NCI-H2029 treated with DMSO at 0.1 percent for 48 hours (cell line): ENCODE measurements around the gene OR4C15.

Source experiments
- DNase-seq: peaks from one replicate; lab custom pipeline; 2025; lab: John Stamatoyannopoulos, UW

OR4C15 gene

DNA sequence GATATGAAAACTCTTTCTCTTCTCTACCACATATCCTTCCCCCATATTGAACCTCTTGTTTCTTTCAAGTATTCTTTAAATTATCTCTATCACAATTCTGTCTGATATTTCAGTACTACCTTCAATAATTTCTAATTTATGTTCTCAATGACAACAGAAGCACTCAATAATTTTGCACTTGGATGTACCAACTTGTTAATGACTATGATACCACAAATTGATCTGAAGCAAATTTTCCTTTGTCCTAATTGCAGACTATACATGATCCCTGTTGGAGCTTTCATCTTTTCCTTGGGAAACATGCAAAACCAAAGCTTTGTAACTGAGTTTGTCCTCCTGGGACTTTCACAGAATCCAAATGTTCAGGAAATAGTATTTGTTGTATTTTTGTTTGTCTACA is at the start of gene OR4C15:
Gene OR4C15, plus strand, starts transcription at position 301 of the 400 bp plus-strand sequence. Its CDS starts 0 bp downstream, at position 301.
- DNase-seq: no peak

DNA sequence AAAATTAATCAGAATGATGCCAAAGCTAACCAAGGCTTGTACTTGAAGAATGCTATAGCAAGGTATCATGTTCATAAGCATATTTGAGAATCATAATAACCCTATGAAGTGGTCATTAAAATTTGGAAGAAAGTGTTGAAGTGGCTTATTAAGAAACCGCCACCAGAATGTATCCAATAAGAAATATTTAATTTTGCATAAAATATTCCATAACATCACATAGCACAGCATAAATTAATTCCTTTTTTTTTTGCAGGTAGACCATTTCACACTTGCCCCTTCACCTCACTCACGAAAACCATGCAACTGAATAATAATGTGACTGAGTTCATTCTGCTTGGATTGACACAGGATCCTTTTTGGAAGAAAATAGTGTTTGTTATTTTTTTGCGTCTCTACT is 17.6 kb downstream of the OR4C15 start, which contains the start of gene OR4C16:
Gene OR4C16, plus strand, starts transcription at position 301 of the 400 bp plus-strand sequence. Its CDS starts 0 bp downstream, at position 301.
- DNase-seq: no peak

DNA sequence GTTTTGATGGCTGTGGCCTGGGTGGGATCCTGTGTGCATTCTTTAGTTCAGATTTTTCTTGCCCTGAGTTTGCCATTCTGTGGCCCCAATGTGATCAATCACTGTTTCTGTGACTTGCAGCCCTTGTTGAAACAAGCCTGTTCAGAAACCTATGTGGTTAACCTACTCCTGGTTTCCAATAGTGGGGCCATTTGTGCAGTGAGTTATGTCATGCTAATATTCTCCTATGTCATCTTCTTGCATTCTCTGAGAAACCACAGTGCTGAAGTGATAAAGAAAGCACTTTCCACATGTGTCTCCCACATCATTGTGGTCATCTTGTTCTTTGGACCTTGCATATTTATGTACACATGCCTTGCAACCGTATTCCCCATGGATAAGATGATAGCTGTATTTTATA is 18.3 kb downstream of the OR4C15 start:
- DNase-seq: no peak
